ENCODE measurements around the gene DPYSL4.

DPYSL4 gene

GRCh38 chr10:132163826-132164515 lies 22.8 kb upstream of the DPYSL4 start:
- no peak for DNase-seq (ENCODE audit: low spot score)

GRCh38 chr10:132164761-132165278 lies 21.9 kb upstream of the DPYSL4 start:
- no peak for DNase-seq (ENCODE audit: low spot score)

DNA sequence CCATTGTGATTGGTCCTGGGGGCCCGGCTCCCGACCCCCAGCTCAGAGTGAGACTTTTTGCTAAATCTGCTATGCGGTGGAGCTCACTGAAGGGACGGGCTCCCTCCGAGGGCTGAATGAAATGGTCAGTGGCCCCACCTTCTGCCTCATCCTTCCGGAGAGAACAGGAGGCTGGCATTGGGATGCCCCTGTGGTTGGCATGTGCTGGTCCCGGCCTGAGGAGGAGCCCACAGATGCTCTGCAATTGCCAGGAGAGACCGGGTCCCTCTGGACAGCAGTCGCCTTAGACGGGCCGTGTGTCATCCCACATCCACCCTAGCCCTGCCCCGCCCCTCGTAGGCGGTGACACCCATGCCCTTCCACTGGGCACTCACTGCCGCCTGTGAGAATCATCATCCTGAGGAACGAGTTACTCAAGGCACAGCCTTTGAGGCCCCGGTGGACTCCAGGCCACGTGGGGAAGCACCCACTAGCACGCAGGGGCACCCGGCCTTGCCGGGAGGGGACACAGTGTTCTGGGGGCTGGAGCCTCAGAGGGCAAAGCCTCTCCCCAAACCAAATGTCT lies 21.2 kb upstream of the DPYSL4 start:
- DNase-seq (ENCODE audit: low spot score), result no peak

DNA sequence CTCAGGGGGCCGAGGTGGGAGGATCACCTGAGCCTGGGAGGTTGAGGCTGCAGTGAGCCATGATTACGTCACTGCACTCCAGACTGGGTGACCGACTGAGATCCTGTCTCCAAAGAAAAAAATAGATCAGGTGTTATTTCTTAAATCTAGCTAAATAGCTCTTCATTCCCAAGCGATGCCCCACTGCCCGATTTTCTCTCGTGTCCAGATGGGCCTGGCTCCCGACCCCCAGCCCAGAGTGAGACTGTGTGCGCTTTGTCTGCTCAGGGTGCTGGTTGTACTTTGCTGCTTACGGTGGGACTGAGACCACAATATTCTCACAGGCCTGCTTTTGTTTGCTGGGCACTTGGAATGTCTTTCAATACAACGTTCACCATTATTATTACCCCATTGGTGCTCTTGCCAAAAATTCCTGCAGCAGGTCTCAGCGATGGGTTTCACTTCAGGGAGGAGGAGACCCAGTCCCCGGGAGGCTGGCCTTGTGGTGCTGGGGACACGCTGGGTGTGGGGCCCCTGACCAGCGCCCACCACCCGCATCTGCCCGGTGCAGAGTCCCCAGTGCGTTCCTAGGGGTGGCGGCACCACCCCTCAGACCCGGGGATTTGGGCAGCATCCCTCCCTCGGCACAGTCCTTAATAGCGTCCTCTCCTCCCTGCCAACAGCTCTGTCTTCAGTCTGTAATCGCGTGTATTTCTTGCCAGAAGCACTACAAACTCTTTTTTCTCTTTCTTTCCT lies 20.4 kb upstream of the DPYSL4 start:
- no peak for DNase-seq (ENCODE audit: low spot score)

- no peak for DNase-seq (ENCODE audit: low spot score)
Measured at GRCh38 chr10:132167041-132167674, 19.6 kb upstream of the DPYSL4 start.

DNA sequence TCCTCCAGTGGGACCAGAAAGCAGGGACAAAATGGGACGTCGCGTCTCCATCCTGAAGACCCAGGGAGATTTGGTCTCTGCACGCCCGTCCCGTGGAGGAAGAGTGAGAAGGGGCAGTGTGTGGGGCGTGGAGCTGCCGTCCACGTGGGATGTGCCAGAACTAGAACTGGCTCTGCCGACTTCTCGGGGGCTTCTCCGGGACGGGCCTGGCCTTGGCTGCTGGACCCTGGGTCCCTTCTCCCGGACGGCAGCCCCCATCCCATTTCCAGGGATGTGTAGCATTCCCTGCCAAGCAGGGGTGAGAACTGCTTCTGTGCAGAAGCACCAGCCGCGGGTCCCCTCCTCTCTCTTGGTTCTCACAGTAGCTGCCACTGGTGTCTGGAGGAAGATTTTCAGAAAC lies 18.8 kb upstream of the DPYSL4 start:
- DNase-seq (ENCODE audit: low spot score), result no peak

DNA sequence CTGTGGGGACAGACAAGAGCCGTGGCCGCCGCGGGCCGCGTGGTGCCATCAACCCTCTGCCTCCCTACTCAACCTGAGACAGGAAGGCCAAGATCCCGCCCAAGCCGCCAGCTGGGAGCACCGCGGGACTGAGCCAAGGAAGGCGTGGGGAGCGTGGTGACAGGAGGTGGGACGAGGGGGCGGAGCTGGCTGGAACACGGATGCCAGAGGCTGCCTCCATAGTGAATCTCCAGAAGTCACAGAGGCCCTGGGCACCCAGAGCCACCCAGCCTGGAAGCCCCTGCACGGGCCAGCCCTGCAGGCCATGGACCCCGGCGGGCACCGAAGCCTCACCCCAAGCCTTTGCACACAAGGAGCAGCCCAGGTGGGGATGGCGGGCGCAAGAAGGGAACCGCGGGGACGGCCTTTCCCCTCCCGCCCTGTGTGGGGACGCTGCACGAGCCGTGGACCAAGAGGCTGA lies 18.1 kb upstream of the DPYSL4 start:
- no peak for DNase-seq (ENCODE audit: low spot score)

GRCh38 chr10:132169031-132169765 lies 17.6 kb upstream of the DPYSL4 start:
- DNase-seq (ENCODE audit: low spot score), result no peak

DNA sequence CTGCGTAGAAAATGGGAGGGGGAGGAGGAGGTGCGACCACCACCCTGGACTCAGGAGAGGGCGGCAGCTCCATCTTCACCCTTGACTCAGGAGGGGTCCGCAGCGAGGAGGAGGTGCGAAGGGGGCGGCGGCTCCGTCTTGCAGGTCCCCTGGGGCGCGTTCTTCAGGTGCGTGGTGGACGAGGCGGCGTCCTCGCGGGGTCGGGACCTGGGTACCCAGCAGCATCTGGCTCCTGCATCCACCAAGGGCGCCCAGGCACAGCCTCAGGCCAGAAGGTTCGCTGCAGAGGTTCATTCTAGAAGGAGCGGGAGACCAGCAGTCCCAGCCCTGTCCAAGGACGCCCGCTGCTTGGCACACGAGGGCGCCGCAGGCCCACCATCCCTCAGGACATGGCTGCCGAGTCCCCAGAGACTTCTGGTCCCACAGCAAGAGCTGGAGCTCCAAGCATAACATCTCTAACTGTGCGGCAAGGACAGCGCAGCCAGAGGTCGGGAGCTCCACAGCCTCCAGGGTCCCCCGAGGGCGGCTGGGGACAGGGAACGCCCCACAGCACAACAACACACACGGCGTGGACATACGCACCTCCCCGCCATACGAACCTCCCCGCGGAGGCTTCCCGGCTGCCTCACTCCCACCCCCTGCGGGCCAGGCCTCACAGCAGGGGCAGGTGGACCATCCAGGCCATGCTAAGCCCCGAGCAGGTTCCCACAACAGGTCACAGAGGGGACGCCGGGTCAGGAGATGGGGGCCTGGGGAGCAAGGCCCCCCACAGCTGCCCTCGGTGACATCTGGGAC lies 16.8 kb upstream of the DPYSL4 start:
- no peak for DNase-seq (ENCODE audit: low spot score)

DNA sequence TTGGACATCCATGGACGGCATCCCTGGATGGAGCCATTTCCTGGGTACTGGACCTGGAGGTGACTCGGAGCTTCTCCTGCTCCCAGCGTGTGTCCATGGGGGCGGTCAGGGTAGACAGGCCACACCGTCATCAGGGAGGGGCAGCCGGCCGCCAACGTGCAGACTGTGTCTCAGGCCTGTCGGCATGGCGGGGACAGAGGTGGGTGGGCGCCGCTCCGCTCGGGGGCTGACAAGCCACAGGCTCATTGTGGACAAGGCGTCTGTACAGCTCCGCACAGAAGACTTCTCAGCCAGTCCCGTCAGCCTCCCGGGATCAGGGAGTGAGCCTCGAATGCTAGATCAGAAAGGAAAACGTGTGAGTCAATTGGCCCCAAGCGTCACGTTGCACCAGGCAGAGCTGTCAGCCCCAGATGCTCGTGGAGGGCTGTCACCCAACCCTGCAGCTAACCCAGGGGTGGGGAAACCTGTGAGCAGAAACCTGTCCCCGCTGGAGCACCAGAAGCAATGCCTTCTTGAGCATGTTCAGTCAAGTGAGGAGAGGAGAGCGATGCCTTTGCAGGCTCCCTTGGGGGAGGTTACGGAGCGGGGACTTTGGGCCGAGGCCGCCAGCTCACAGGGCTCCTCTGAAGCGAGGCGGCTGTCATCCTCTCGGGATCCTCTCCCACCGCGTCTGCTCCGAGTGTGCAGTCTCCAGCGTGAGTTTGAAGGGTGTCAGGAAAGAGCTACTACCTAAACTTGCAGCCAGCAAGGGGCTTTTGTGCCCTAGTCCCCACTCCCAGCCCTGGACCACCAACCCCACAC lies 16.0 kb upstream of the DPYSL4 start:
- DNase-seq (ENCODE audit: low spot score), result peak; percentile 71

GRCh38 chr10:132172091-132173066 lies 14.4 kb upstream of the DPYSL4 start:
- DNase-seq (ENCODE audit: low spot score), result no peak

- no peak for DNase-seq (ENCODE audit: low spot score)
Measured at GRCh38 chr10:132173185-132173584, 13.6 kb upstream of the DPYSL4 start.

- no peak for DNase-seq (ENCODE audit: low spot score)
Measured at GRCh38 chr10:132174237-132174636, 12.5 kb upstream of the DPYSL4 start.

DNA sequence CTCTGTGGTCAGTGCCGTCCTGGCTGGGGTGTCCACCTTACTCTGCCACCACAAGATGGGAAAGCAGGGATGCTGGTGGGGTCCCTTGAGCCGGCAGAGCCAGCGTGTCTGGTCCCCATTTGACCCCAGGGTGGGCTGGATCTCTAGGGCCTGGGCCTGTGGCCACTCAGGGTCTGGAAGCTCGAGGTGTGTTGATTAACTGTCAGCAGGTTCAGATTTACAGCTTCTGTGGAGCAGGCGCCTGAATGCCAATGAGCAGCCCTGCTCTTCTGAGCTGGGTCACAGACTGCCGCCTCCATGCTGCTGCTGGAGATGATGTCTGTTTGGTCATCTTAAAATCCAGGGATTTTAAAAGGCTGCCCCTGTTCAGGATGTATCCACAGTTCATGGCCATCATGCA lies 11.3 kb upstream of the DPYSL4 start:
- DNase-seq (ENCODE audit: low spot score), result no peak

GRCh38 chr10:132175907-132176581 lies 10.7 kb upstream of the DPYSL4 start:
- DNase-seq (ENCODE audit: low spot score), result no peak

DNA sequence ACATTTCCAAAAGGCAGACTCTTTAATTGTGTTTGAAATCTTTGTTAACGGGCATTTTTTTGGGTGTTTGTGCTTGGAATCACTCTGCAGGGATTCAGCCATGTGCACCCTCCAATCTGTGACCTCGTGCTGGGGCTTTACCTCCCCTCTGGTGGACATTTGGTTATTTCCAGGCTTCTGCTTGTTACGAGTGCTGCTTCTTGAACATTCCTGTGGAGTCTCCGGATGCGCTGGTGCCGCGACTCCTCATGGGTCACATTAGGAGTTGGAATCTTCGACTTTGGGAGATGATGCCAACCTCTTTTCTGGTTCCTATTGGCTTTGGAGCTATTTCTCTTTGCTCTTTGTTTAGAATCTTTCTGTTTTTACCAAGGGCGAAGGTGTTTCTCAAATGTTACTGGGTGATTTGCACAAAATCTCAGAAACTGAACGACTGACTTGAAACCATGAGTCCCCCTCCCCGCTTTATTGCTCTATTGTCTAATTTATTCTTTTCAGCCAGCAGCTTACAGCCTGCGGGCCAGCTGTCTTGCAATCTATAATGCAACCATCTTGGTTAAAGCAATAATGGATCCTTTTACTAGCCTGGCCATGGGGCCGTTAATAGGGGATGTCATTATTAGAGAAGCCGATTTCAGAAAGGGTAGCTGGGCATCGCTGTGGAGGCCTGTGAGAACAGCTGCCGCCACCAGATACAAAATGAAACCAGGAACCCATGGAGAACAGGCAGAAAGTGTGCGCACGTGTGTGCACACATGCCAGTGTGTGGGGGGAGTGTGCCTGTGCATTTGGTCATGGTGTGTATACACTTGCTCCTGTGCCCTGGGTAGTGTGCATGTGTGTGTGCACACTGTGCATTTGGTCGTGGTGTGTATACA lies 9.9 kb upstream of the DPYSL4 start:
- no peak for DNase-seq (ENCODE audit: low spot score)

GRCh38 chr10:132178046-132178445 lies 8.7 kb upstream of the DPYSL4 start:
- DNase-seq (ENCODE audit: low spot score), result no peak

Data from kidney tubule cell (primary cell).